A549 (cell line): ENCODE results near the gene NDUFS1.

Source experiments
- CBX2 ChIP-seq: fragments of 200-600 bp; sonication (generic); IDR thresholded peaks from 2 replicates; pipeline ENCODE4 v1.6.1; 2016; ENCODE audit warnings: low read depth, mild to moderate bottlenecking, borderline replicate concordance
- CEBPB ChIP-seq, 2 experiments: fragments of >200 bp in 1 of 2; sonication (Bioruptor Twin) in 1 of 2; formaldehyde crosslinking in 1 of 2; IDR thresholded peaks; 2 replicates each; pipeline ENCODE4 v1.6.1; 2012 to 2016
- EP300 ChIP-seq, 2 experiments: fragments of >200 bp; sonication (Bioruptor Twin); formaldehyde crosslinking; IDR thresholded peaks; 2 replicates in 1 of 2; 3 replicates in 1 of 2; pipeline ENCODE4 v1.6.1; 2016 to 2017
- HDAC2 ChIP-seq: fragments of 200-600 bp; sonication (generic); IDR thresholded peaks from 2 replicates; pipeline ENCODE4 v1.6.1; 2016
- KDM1A ChIP-seq: fragments of 200-600 bp; sonication (generic); IDR thresholded peaks from 2 replicates; pipeline ENCODE4 v1.6.1; 2016; ENCODE audit warnings: low read depth, mild to moderate bottlenecking
- MYC ChIP-seq: IDR thresholded peaks from 2 replicates; pipeline ENCODE4 v1.6.1; 2012; ENCODE audit warnings: mild to moderate bottlenecking, inconsistent platforms, low read length, improper control_type of control experiment, borderline replicate concordance
- NR3C1 ChIP-seq: fragments of >200 bp; sonication (Bioruptor Twin); formaldehyde crosslinking; IDR thresholded peaks from 3 replicates; pipeline ENCODE4 v1.6.1; 2017
- POLR2A ChIP-seq: IDR thresholded peaks from 2 replicates; pipeline ENCODE4 v1.6.1; 2012; ENCODE audit warnings: mild to moderate bottlenecking, low read length
- POLR2AphosphoS2 ChIP-seq: conservative IDR thresholded peaks from 2 replicates; pipeline ENCODE4 v1.6.1; 2012; ENCODE audit warnings: low read length, improper control_type of control experiment, inconsistent platforms
- RCOR1 ChIP-seq: fragments of 150-350 bp; IDR thresholded peaks from 2 replicates; pipeline ENCODE4 v1.6.1; 2014; ENCODE audit warnings: antibody characterized with exemption, low read length, low read depth
- ZNF302 ChIP-seq: fragments of 250-450 bp; sonication (Bioruptor Pico); IDR thresholded peaks from 2 replicates; pipeline ENCODE4 v1.9.0; 2021; ENCODE audit warnings: inconsistent platforms, mild to moderate bottlenecking, moderate library complexity
- TF ChIP-seq, protein P1 (sequence below): IDR thresholded peaks from 2 replicates; pipeline ENCODE4 v1.6.1; 2012
- TF ChIP-seq, protein P2 (sequence below): fragments of >200 bp; sonication (Bioruptor Twin); formaldehyde crosslinking; IDR thresholded peaks from 3 replicates; pipeline ENCODE4 v1.5.1; 2016

DNA sequence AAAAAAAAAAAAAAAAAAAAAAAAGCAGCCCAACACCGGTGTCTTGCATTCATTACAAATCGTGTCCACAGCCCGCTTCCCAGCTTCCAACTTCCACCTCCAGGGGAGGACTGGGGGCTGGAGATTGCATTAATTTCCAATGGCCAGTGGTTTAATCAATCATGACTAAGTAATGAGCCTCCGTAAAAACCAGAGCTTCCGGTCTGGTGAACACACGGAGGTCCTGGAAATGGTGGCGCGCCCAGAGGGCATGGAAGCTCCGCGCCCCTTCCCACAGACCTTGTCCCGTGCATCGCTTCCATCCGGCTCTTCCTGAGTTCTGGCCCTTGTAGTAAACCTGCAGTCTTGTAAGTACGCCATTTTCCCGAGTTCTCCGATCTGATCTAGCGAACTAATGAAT is 44.1 kb upstream of the NDUFS1 start:
- no peak for TF ChIP-seq EP300 (IDR thresholded peaks at IDR 0.05)
- TF ChIP-seq, protein P1, sequence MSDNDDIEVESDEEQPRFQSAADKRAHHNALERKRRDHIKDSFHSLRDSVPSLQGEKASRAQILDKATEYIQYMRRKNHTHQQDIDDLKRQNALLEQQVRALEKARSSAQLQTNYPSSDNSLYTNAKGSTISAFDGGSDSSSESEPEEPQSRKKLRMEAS: no peak
- TF ChIP-seq CEBPB (IDR thresholded peaks at IDR 0.05): no peak
- TF ChIP-seq MYC: no peak
- TF ChIP-seq POLR2A: no peak
- TF ChIP-seq, protein P2, sequence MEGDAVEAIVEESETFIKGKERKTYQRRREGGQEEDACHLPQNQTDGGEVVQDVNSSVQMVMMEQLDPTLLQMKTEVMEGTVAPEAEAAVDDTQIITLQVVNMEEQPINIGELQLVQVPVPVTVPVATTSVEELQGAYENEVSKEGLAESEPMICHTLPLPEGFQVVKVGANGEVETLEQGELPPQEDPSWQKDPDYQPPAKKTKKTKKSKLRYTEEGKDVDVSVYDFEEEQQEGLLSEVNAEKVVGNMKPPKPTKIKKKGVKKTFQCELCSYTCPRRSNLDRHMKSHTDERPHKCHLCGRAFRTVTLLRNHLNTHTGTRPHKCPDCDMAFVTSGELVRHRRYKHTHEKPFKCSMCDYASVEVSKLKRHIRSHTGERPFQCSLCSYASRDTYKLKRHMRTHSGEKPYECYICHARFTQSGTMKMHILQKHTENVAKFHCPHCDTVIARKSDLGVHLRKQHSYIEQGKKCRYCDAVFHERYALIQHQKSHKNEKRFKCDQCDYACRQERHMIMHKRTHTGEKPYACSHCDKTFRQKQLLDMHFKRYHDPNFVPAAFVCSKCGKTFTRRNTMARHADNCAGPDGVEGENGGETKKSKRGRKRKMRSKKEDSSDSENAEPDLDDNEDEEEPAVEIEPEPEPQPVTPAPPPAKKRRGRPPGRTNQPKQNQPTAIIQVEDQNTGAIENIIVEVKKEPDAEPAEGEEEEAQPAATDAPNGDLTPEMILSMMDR: no peak
- no peak for TF ChIP-seq HDAC2
- TF ChIP-seq POLR2AphosphoS2: no peak
- no peak for TF ChIP-seq KDM1A
- no peak for TF ChIP-seq RCOR1
- TF ChIP-seq NR3C1: no peak
- no peak for TF ChIP-seq CBX2
- TF ChIP-seq ZNF302: no peak
